Tibial nerve (tissue), 4 donors: ENCODE measurements around the gene SLC39A13.

Source experiments
- EP300 ChIP-seq, 2 donors: sonication (generic); formaldehyde crosslinking; IDR thresholded peaks; one replicate each; pipeline ENCODE4 v1.6.1; 2017; ENCODE audit warnings: antibody characterized with exemption in 2 of 2, mild to moderate bottlenecking in 1 of 2
- POLR2A ChIP-seq, 2 donors: fragments of 450-650 bp; IDR thresholded peaks; one replicate each; pipeline ENCODE4 v1.6.1; 2017; ENCODE audit warnings: antibody characterized with exemption in 2 of 2, mild to moderate bottlenecking in 2 of 2, moderate library complexity in 2 of 2
- TF ChIP-seq, protein P1 (sequence below), 5 experiments: fragments of 200-600 bp in 3 of 5; fragments of 450-650 bp in 2 of 5; sonication (generic) in 3 of 5; IDR thresholded peaks; one replicate each; pipeline ENCODE4 v1.5.1; 2016 to 2019; ENCODE audit warnings: antibody characterized with exemption in 5 of 5, mild to moderate bottlenecking in 3 of 5, moderate library complexity in 2 of 5

DNA sequence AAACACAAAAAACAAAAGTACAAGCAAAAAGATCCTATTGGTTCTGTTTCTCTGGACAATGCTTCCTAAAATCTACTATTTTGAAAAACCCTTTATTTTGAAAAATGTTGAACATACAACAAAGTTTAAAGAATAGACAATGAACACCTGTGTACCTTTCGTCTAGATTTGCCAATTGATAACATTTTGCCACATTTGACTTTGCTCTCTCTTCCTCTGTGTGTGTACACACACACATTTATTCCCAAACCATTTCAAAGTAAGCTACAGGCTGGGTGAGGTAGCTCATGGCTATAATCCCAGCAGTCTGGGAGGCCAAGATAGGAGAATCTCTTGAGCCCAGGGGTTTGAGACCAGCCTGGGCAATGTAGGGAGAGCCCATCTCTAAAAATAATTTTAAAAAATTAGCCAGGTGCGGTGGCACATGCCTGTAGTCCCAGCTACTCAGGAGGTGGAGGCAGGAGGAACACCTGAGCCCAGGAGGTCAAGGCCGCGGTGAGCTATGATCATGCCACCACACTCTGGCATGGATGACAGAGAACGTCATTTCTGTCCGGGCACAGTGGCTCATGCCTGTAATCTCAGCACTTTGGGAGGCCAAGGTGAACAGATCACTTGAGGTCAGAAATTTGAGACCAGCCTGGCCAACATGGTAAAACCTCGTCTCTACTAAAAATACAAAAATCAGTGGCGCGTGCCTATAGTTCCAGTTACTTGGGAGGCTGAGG, 23.1 kb downstream of the SLC39A13 start:
- TF ChIP-seq, protein P1, sequence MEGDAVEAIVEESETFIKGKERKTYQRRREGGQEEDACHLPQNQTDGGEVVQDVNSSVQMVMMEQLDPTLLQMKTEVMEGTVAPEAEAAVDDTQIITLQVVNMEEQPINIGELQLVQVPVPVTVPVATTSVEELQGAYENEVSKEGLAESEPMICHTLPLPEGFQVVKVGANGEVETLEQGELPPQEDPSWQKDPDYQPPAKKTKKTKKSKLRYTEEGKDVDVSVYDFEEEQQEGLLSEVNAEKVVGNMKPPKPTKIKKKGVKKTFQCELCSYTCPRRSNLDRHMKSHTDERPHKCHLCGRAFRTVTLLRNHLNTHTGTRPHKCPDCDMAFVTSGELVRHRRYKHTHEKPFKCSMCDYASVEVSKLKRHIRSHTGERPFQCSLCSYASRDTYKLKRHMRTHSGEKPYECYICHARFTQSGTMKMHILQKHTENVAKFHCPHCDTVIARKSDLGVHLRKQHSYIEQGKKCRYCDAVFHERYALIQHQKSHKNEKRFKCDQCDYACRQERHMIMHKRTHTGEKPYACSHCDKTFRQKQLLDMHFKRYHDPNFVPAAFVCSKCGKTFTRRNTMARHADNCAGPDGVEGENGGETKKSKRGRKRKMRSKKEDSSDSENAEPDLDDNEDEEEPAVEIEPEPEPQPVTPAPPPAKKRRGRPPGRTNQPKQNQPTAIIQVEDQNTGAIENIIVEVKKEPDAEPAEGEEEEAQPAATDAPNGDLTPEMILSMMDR (IDR thresholded peaks at IDR 0.05): no peak
- no peak for TF ChIP-seq EP300 (IDR thresholded peaks at IDR 0.05)
- TF ChIP-seq POLR2A (IDR thresholded peaks at IDR 0.05): no peak
